H9 (cell line): ENCODE measurements around the gene HOATZ. TPM values are rescaled to one million over a fixed set of nuclear protein-coding genes. Genes with fewer than 3 reads are reported as not detected.

Experiments used
- DNase-seq: peaks from one replicate; pipeline ENCODE4 v3.0.0-alpha.2; 2017
- H2AFZ ChIP-seq: one replicate; pipeline ENCODE4 v1.6.1; 2013; ENCODE audit warnings: mild to moderate bottlenecking, low read length, control low read depth, moderate library complexity
- H2AK5ac ChIP-seq: 2 replicates; pipeline ENCODE4 v1.6.1; 2013; ENCODE audit warnings: low read length, control low read depth, mixed read lengths; ENCODE audit not compliant: insufficient read length
- H2BK120ac ChIP-seq: one replicate; pipeline ENCODE4 v1.6.1; 2013; ENCODE audit warnings: low read depth, mild to moderate bottlenecking, low read length, control low read depth, inconsistent platforms; ENCODE audit not compliant: poor library complexity, severe bottlenecking
- H2BK12ac ChIP-seq: 2 replicates; pipeline ENCODE4 v1.6.1; 2013; ENCODE audit warnings: low read length, control low read depth, mixed read lengths, low read depth; ENCODE audit not compliant: insufficient read length
- H2BK15ac ChIP-seq: 2 replicates; pipeline ENCODE4 v1.6.1; 2013; ENCODE audit warnings: low read depth, low read length, control low read depth
- H2BK20ac ChIP-seq: one replicate; pipeline ENCODE4 v1.6.1; 2013; ENCODE audit warnings: low read depth, mild to moderate bottlenecking, low read length, control low read depth, inconsistent platforms; ENCODE audit not compliant: poor library complexity, severe bottlenecking
- H2BK5ac ChIP-seq: 2 replicates; pipeline ENCODE4 v1.6.1; 2013; ENCODE audit warnings: low read length, control low read depth, mixed read lengths; ENCODE audit not compliant: insufficient read length
- H3K14ac ChIP-seq: 2 replicates; pipeline ENCODE4 v1.6.1; 2013; ENCODE audit warnings: low read length, control low read depth; ENCODE audit not compliant: insufficient read depth
- H3K18ac ChIP-seq: 2 replicates; pipeline ENCODE4 v1.6.1; 2013; ENCODE audit warnings: low read depth, mild to moderate bottlenecking, mixed read lengths, low read length, control low read depth; ENCODE audit not compliant: insufficient read length
- H3K23ac ChIP-seq: 2 replicates; pipeline ENCODE4 v1.6.1; 2013; ENCODE audit warnings: low read length, control low read depth, mixed read lengths, low read depth; ENCODE audit not compliant: insufficient read length
- H3K23me2 ChIP-seq: 2 replicates; pipeline ENCODE4 v1.6.1; 2013; ENCODE audit warnings: low read depth, mild to moderate bottlenecking, mixed read lengths, low read length, control low read depth; ENCODE audit not compliant: insufficient read length, poor library complexity, severe bottlenecking
- H3K27ac ChIP-seq: 2 replicates; pipeline ENCODE4 v1.5.1; 2013; ENCODE audit warnings: low read length, control low read depth, mixed read lengths, low read depth; ENCODE audit not compliant: insufficient read length
- H3K27me3 ChIP-seq: 2 replicates; pipeline ENCODE4 v1.6.1; 2013; ENCODE audit warnings: low read length, control low read depth, inconsistent platforms; ENCODE audit not compliant: insufficient read depth
- H3K4ac ChIP-seq: 2 replicates; pipeline ENCODE4 v1.6.1; 2013; ENCODE audit warnings: low read depth, mild to moderate bottlenecking, control low read depth, inconsistent platforms, low read length, moderate library complexity
- H3K4me1 ChIP-seq: 2 replicates; pipeline ENCODE4 v1.6.1; 2013; ENCODE audit warnings: low read length, control low read depth, inconsistent platforms; ENCODE audit not compliant: insufficient read depth
- H3K4me2 ChIP-seq: 2 replicates; pipeline ENCODE4 v1.6.1; 2013; ENCODE audit warnings: low read length, control low read depth, mixed read lengths; ENCODE audit not compliant: insufficient read length, insufficient read depth
- H3K56ac ChIP-seq: 2 replicates; pipeline ENCODE4 v1.6.1; 2013; ENCODE audit warnings: low read depth, mild to moderate bottlenecking, mixed read lengths, low read length, control low read depth; ENCODE audit not compliant: insufficient read length
- H3K79me1 ChIP-seq: 2 replicates; pipeline ENCODE4 v1.6.1; 2013; ENCODE audit warnings: low read depth, mild to moderate bottlenecking, moderate library complexity, low read length, control low read depth, inconsistent platforms; ENCODE audit not compliant: insufficient read depth, poor library complexity, severe bottlenecking
- H3K79me2 ChIP-seq: 2 replicates; pipeline ENCODE4 v1.6.1; 2013; ENCODE audit warnings: low read length, control low read depth, inconsistent platforms; ENCODE audit not compliant: insufficient read depth
- H3K9ac ChIP-seq: 2 replicates; pipeline ENCODE4 v1.6.1; 2013; ENCODE audit warnings: low read length, control low read depth, mixed read lengths; ENCODE audit not compliant: insufficient read length; ENCODE audit errors: extremely low read depth
- H3K9me3 ChIP-seq: one replicate; pipeline ENCODE4 v1.6.1; 2013; ENCODE audit warnings: low read depth, low read length, inconsistent platforms; ENCODE audit not compliant: control insufficient read depth
- H3T11ph ChIP-seq: one replicate; pipeline ENCODE4 v1.6.1; 2013; ENCODE audit warnings: mild to moderate bottlenecking, low read length, control low read depth, inconsistent platforms
- H4K20me1 ChIP-seq: one replicate; pipeline ENCODE4 v1.6.1; 2013; ENCODE audit not compliant: control insufficient read depth, insufficient read length, insufficient read depth
- H4K5ac ChIP-seq: 2 replicates; pipeline ENCODE4 v1.6.1; 2013; ENCODE audit warnings: low read depth, mild to moderate bottlenecking, mixed read lengths, low read length, control low read depth; ENCODE audit not compliant: insufficient read length
- H4K8ac ChIP-seq: replicated peaks from 2 replicates; pipeline ENCODE4 v1.6.1; 2013; ENCODE audit warnings: low read length, control low read depth, mixed read lengths, low read depth; ENCODE audit not compliant: insufficient read length
- H4K91ac ChIP-seq: 2 replicates; pipeline ENCODE4 v1.6.1; 2013; ENCODE audit warnings: low read depth, mild to moderate bottlenecking, moderate library complexity, mixed read lengths, low read length, control low read depth; ENCODE audit not compliant: insufficient read length
- H3K27ac Mint-ChIP-seq, 3 experiments: 2 replicates in 2 of 3; 3 replicates in 1 of 3; pipeline ENCODE4 v1.8.0; 2020 to 2021; ENCODE audit warnings: mixed read lengths in 3 of 3, mild to moderate bottlenecking in 1 of 3, moderate library complexity in 1 of 3
- H3K27me3 Mint-ChIP-seq: 2 replicates; pipeline ENCODE4 v1.8.0; 2021; ENCODE audit warnings: low read depth, mild to moderate bottlenecking, moderate library complexity, mixed read lengths
- H3K36me3 Mint-ChIP-seq, 3 experiments: 2 replicates in 2 of 3; 3 replicates in 1 of 3; pipeline ENCODE4 v1.8.0; 2020 to 2021; ENCODE audit warnings: low read depth in 3 of 3, mixed read lengths in 3 of 3; ENCODE audit not compliant: insufficient read depth in 1 of 3
- H3K4me1 Mint-ChIP-seq, 2 experiments: 2 replicates each; pipeline ENCODE4 v1.8.0; 2020; ENCODE audit warnings: mixed read lengths in 2 of 2
- H3K4me3 Mint-ChIP-seq, 2 experiments: 2 replicates in 1 of 2; 3 replicates in 1 of 2; pipeline ENCODE4 v1.8.0; 2020 to 2021; ENCODE audit warnings: mild to moderate bottlenecking in 2 of 2, mixed read lengths in 2 of 2, moderate library complexity in 1 of 2
- H3K9me3 Mint-ChIP-seq, 2 experiments: 2 replicates in 1 of 2; 3 replicates in 1 of 2; pipeline ENCODE4 v1.8.0; 2020; ENCODE audit warnings: mild to moderate bottlenecking in 2 of 2, mixed read lengths in 2 of 2, moderate library complexity in 1 of 2
- CTCF ChIP-seq: fragments of 200-600 bp; sonication (generic); conservative IDR thresholded peaks from 3 replicates; pipeline ENCODE4 v1.8.0; 2021; ENCODE audit warnings: antibody characterized with exemption, mild to moderate bottlenecking
- WGBS: extraction: QIAGEN DNeasy Blood & Tissue Kit; methylation state at CpG from one replicate; pipeline ENCODE4 v1.1.7; 2013; ENCODE audit warnings: missing lambda C conversion rate, low lambda C conversion rate, mixed read lengths; ENCODE audit not compliant: insufficient read length; ENCODE audit errors: extremely low coverage; 5-methylcytosine and 5-hydroxymethylcytosine counted together
- total RNA-seq: library from RNA; stranded (reverse); gene quantifications from 2 replicates; pipeline ENCODE4 v1.2.1, GENCODE V29; 2021

HOATZ gene
- total RNA-seq, 1 experiment from 2014 or later, result not detected

DNA sequence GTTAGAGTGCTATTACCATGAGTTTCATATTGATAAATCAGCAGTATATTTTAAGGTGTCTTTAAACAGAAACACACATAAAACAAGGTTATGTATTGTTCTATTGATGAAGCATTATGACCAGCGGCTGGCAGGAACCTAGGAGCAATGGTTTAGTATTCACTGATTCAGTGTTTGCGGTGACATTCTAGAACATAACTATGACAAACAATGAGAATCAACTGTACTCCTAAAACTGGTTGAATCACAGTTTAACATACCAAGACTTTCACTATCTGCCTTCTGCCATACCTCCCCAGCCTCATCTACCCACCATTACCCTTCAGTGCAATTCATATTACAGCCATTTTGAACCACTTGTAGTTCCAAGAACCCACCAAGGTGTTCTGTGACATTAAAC lies 8.8 kb downstream of the HOATZ start:
- Histone ChIP-seq H2AFZ (no peak overlapping the region), H2BK20ac (no peak overlapping the region), H3K4me2 (no peak overlapping the region), H3K14ac (no peak overlapping the region), H3K27ac (no peak overlapping the region), H4K8ac (no peak overlapping the region), H3K9ac (no peak overlapping the region), H3K79me1 (no peaks in the 10 kb centered on the region), H3K56ac (no peak overlapping the region), H2BK15ac (no peak overlapping the region), H3K18ac (no peak overlapping the region), H2AK5ac (no peak overlapping the region), H2BK120ac (no peak overlapping the region), H3K23ac (no peak overlapping the region), H3K4me1 (no peaks in the 10 kb centered on the region), H4K5ac (no peak overlapping the region), H3T11ph (no peak overlapping the region), H3K9me3 (no peaks in the 10 kb centered on the region), H2BK12ac (no peak overlapping the region), H3K79me2 (no peaks in the 10 kb centered on the region), H2BK5ac (no peak overlapping the region), H3K4ac (no peak overlapping the region), H3K23me2 (no peaks in the 10 kb centered on the region), H3K27me3 (no peaks in the 10 kb centered on the region), H4K20me1 (no peaks in the 10 kb centered on the region), H4K91ac (no peak overlapping the region)
- H3K4me1 Mint-ChIP-seq, result no peaks in the 10 kb centered on the region; a peak in 1 of 4 replicates
- H3K4me3 Mint-ChIP-seq, result no peak overlapping the region
- H3K27me3 Mint-ChIP-seq, result no peaks in the 10 kb centered on the region
- H3K36me3 Mint-ChIP-seq, result no peaks in the 10 kb centered on the region
- no peaks in the 10 kb centered on the region for H3K9me3 Mint-ChIP-seq
- no CpG with 5 or more reads among the region's 2 CpGs for WGBS
- no peak overlapping the region for H3K27ac Mint-ChIP-seq
- no peak for TF ChIP-seq CTCF
- no peak for DNase-seq
